Lung (tissue), 12 donors: ENCODE results near the gene PRKN. TPM values are rescaled to one million over a fixed set of nuclear protein-coding genes. Genes with fewer than 3 reads are reported as not detected.
A peak's percentile ranks its signal among the peaks of the same experiment; 100 is the strongest.

Source experiments
- ATAC-seq: fragments of 200-7000 bp; cut with Tn5 transposase; one replicate; pipeline ENCODE4 v1.9.1; 2020; ENCODE audit warnings: moderate number of reproducible peaks; ENCODE audit not compliant: insufficient read depth, low FRiP score
- DNase-seq, 3 donors: peaks; one replicate each; pipeline ENCODE4 v3.0.0-alpha.2; 2013 to 2017
- H3K27ac ChIP-seq, 2 donors: one replicate each; pipeline ENCODE4 v1.5.1; 2013; ENCODE audit warnings: mild to moderate bottlenecking in 2 of 2, moderate library complexity in 2 of 2, control low read depth in 1 of 2, inconsistent platforms in 1 of 2, low read depth in 1 of 2, low read length in 1 of 2
- H3K27me3 ChIP-seq, 3 donors: one replicate each; pipeline ENCODE4 v1.5.1; 2013; ENCODE audit warnings: low read length in 2 of 3; ENCODE audit not compliant: control insufficient read depth in 3 of 3, insufficient read depth in 3 of 3
- H3K36me3 ChIP-seq, 4 donors: one replicate each; pipeline ENCODE4 v1.5.1; 2013; ENCODE audit warnings: low read length in 4 of 4, mild to moderate bottlenecking in 1 of 4, moderate library complexity in 1 of 4; ENCODE audit not compliant: control insufficient read depth in 4 of 4, insufficient read depth in 4 of 4
- H3K4me1 ChIP-seq, 5 donors: one replicate each; pipeline ENCODE4 v1.5.1; 2013; ENCODE audit warnings: low read length in 5 of 5, mild to moderate bottlenecking in 2 of 5, moderate library complexity in 1 of 5; ENCODE audit not compliant: control insufficient read depth in 5 of 5, insufficient read depth in 5 of 5
- H3K4me3 ChIP-seq: one replicate; pipeline ENCODE4 v1.5.1; 2013; ENCODE audit warnings: mild to moderate bottlenecking, control low read depth, moderate library complexity
- H3K9ac ChIP-seq, 2 donors: one replicate each; pipeline ENCODE4 v1.5.1; 2013; ENCODE audit warnings: low read length in 2 of 2, control low read depth in 1 of 2; ENCODE audit not compliant: insufficient read depth in 1 of 2
- H3K9me3 ChIP-seq, 4 donors: one replicate each; pipeline ENCODE4 v1.5.1; 2013; ENCODE audit warnings: low read length in 3 of 4, mild to moderate bottlenecking in 1 of 4, moderate library complexity in 1 of 4; ENCODE audit not compliant: control insufficient read depth in 4 of 4, insufficient read depth in 3 of 4
- CTCF ChIP-seq: IDR thresholded peaks from 2 replicates; pipeline ENCODE4 v1.5.1; 2012; ENCODE audit warnings: mild to moderate bottlenecking; ENCODE audit errors: control extremely low read depth, extremely low read depth
- WGBS, 2 donors: extraction: QIAGEN DNeasy Blood & Tissue Kit; methylation state at CpG; one replicate each; pipeline ENCODE4 v1.1.7; 2013; 5-methylcytosine and 5-hydroxymethylcytosine counted together
- polyA plus RNA-seq, 2 donors: library from polyadenylated mRNA; stranded (reverse); fragments of 200-250 nt; gene quantifications; one replicate each; pipeline ENCODE4 v1.2.1, GENCODE V29; 2013
- total RNA-seq, 2 donors: library from RNA; depleted of rRNA in 1 of 2; stranded (reverse); fragments of >200 nt in 1 of 2; gene quantifications; one replicate each; pipeline ENCODE4 v1.2.1, GENCODE V29; 2014 to 2021
- donor health status: control.
- donor health status: control.
- donor health status: Bipolar disorder and iron deficiency.
- donor health status: healthy.
- donor health status: DM: yes; HTN: yes; CAD: no.

The PRKN gene
- total and polyA plus RNA-seq, 4 donors, result 0.27 to 11.2 (median 3.1) TPM

GRCh38 chr6:162226803-162227202 lies 500.8 kb downstream of the PRKN start:
- no peak overlapping the region for H3K4me3 ChIP-seq
- no peaks in the 10 kb centered on the region for H3K9me3 ChIP-seq
- peaks cover 0 to 9% (median 0%) of the 10 kb centered on the region in 5 donors for H3K4me1 ChIP-seq
- DNase-seq (peak; percentile 22 to 59 (median 23)), ATAC-seq (no peak)
- no peak overlapping the region for H3K9ac ChIP-seq
- H3K27me3 ChIP-seq, result no peaks in the 10 kb centered on the region
- no peaks in the 10 kb centered on the region for H3K36me3 ChIP-seq
- WGBS, 2 donors, result 93 to 95% methylated on average over 8 of the region's 8 CpGs
- no peak overlapping the region for H3K27ac ChIP-seq
- no peak for TF ChIP-seq CTCF

GRCh38 chr6:162222521-162222920 lies 505.0 kb downstream of the PRKN start:
- WGBS, 2 donors, result 95 to 97% methylated on average over 5 of the region's 5 CpGs
- H3K27ac ChIP-seq, result no peak overlapping the region
- H3K9ac ChIP-seq, result no peak overlapping the region
- H3K27me3 ChIP-seq, result no peaks in the 10 kb centered on the region
- H3K9me3 ChIP-seq, result no peaks in the 10 kb centered on the region
- peaks cover 0 to 7% (median 0%) of the 10 kb centered on the region in 5 donors for H3K4me1 ChIP-seq
- TF ChIP-seq CTCF, result no peak
- H3K36me3 ChIP-seq, result no peaks in the 10 kb centered on the region
- H3K4me3 ChIP-seq, result no peak overlapping the region
- DNase-seq, result no peak
- no peak for ATAC-seq

GRCh38 chr6:162220876-162221275 lies 506.7 kb downstream of the PRKN start:
- WGBS, 2 donors, result 92 to 95% methylated on average over 4 of the region's 4 CpGs
- Histone ChIP-seq H3K27me3 (no peaks in the 10 kb centered on the region), H3K4me3 (no peak overlapping the region), H3K36me3 (no peaks in the 10 kb centered on the region), H3K27ac (no peak overlapping the region), H3K9me3 (no peaks in the 10 kb centered on the region), H3K9ac (no peak overlapping the region), H3K4me1 (peaks cover 0 to 7% (median 0%) of the 10 kb centered on the region in 5 donors)
- TF ChIP-seq CTCF, result no peak
- ATAC-seq (no peak), DNase-seq (peak in 2 of 3 donors; percentile 52 to 79)

GRCh38 chr6:162219266-162219665 lies 508.3 kb downstream of the PRKN start:
- Histone ChIP-seq H3K4me1 (peaks cover 0 to 7% (median 0%) of the 10 kb centered on the region in 5 donors), H3K9me3 (no peaks in the 10 kb centered on the region), H3K36me3 (no peaks in the 10 kb centered on the region), H3K9ac (no peak overlapping the region), H3K4me3 (no peak overlapping the region), H3K27ac (no peak overlapping the region), H3K27me3 (no peaks in the 10 kb centered on the region)
- no peak for TF ChIP-seq CTCF
- ATAC-seq (no peak), DNase-seq (peak in 1 of 3 donors; percentile 8)
- WGBS, 2 donors, result 91 to 93% methylated on average over 4 of the region's 4 CpGs
